Effector memory CD4-positive, alpha-beta T cell (primary cell): ENCODE results near the gene RAB22A.

Experiments
- DNase-seq, 3 donors: peaks; one replicate each; pipeline ENCODE4 v3.0.0-alpha.2; 2020
- H3K27ac ChIP-seq: 2 replicates; pipeline ENCODE4 v1.7.0; 2013; ENCODE audit warnings: mild to moderate bottlenecking, low read length, moderate library complexity; ENCODE audit not compliant: insufficient read depth, poor library complexity, severe bottlenecking
- H3K27me3 ChIP-seq: replicated peaks from 2 replicates; pipeline ENCODE4 v1.7.0; 2013; ENCODE audit warnings: mild to moderate bottlenecking, low read length; ENCODE audit not compliant: insufficient read depth, control insufficient read depth, poor library complexity, severe bottlenecking
- H3K36me3 ChIP-seq: 2 replicates; pipeline ENCODE4 v1.7.0; 2013; ENCODE audit warnings: mild to moderate bottlenecking, low read length, moderate library complexity; ENCODE audit not compliant: control insufficient read depth, insufficient read depth
- H3K4me1 ChIP-seq: 2 replicates; pipeline ENCODE4 v1.7.0; 2013; ENCODE audit warnings: low read length, mild to moderate bottlenecking; ENCODE audit not compliant: control insufficient read depth, insufficient read depth, poor library complexity, severe bottlenecking
- H3K4me3 ChIP-seq: 2 replicates; pipeline ENCODE4 v1.7.0; 2013; ENCODE audit warnings: low read length, low read depth, mild to moderate bottlenecking; ENCODE audit not compliant: insufficient read depth, poor library complexity, severe bottlenecking
- H3K9me3 ChIP-seq: 2 replicates; pipeline ENCODE4 v1.7.0; 2013; ENCODE audit warnings: mild to moderate bottlenecking, low read length, moderate library complexity; ENCODE audit not compliant: control insufficient read depth

The RAB22A gene

GRCh38 chr20:58340151-58340550 lies 30.6 kb downstream of the RAB22A start:
- Histone ChIP-seq H3K9me3 (no peaks in the 10 kb centered on the region), H3K4me3 (no peak overlapping the region), H3K4me1 (no peaks in the 10 kb centered on the region), H3K36me3 (peaks cover 13% of the 10 kb centered on the region), H3K27me3 (no peaks in the 10 kb centered on the region), H3K27ac (no peak overlapping the region)
- no peak for DNase-seq

DNA sequence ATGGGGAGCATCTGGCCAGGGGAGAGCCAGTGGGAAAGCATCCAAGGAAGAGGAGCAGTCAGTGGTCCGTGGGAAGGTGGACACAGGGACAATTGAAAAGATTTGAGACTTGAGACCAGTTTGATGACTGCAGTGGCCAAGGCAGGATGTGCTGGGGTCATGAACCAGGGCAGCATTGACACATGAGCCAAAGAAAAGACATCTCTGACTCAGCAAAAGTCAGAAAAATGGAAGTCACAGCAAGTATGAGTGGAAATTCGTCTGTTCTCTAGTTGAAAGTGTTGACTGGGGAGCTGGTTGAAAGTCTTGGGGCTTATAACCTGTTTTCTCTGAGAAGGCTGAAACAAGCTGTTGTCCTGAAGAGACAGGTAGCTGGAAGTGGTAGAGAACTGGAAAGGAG lies 31.3 kb downstream of the RAB22A start:
- DNase-seq: no peak
- Histone ChIP-seq H3K27me3 (no peaks in the 10 kb centered on the region), H3K4me1 (no peaks in the 10 kb centered on the region), H3K36me3 (peaks cover 20% of the 10 kb centered on the region), H3K27ac (no peak overlapping the region), H3K9me3 (no peaks in the 10 kb centered on the region), H3K4me3 (no peak overlapping the region)

GRCh38 chr20:58342104-58342945 lies 32.8 kb downstream of the RAB22A start:
- Histone ChIP-seq H3K27ac (no peak overlapping the region), H3K4me3 (no peak overlapping the region), H3K27me3 (no peaks in the 10 kb centered on the region), H3K36me3 (peaks cover 29% of the 10 kb centered on the region), H3K4me1 (no peaks in the 10 kb centered on the region), H3K9me3 (no peaks in the 10 kb centered on the region)
- no peak for DNase-seq

DNA sequence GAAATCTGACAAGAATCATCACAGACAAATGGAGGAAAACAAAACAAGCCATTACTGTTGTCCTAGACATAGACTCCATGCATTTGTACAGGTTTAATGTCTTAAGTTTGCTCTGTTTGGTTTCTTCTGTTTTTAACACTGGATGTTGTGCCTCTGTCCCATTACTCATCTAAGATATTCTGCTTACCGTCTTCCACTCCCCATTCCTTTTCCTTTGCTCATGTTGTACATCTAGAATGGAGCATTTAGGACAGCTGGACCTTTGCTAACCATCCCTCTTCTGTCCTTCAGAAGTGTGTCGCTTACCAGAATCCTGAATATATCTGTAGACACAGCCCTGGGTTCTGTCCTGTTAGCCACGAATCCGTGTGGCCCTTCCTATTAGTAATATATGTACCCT lies 35.2 kb downstream of the RAB22A start:
- Histone ChIP-seq H3K27me3 (no peaks in the 10 kb centered on the region), H3K9me3 (no peaks in the 10 kb centered on the region), H3K36me3 (peaks cover 29% of the 10 kb centered on the region), H3K4me1 (no peaks in the 10 kb centered on the region), H3K4me3 (no peak overlapping the region), H3K27ac (no peak overlapping the region)
- no peak for DNase-seq

DNA sequence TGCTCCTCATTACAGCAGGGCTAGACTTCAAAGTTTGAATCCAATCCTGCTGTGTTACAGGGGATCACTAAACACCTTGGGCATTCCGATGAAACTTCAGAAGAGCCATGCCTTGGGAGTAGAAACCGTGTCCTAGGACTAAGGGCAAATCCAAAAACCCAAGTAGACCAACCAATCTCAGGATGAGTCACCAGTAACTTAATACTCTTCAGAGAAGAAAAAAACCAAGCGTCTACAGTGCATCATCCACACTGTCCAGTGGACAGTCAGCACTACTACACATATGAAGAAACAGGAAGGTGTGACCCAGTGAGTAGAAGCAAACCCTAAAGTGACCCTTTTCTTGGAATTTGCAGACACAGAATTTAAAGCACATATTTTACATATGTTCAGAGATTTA lies 40.1 kb downstream of the RAB22A start:
- no peak overlapping the region for H3K4me3 ChIP-seq
- H3K36me3 ChIP-seq: peaks cover 30% of the 10 kb centered on the region
- H3K9me3 ChIP-seq: no peaks in the 10 kb centered on the region
- H3K27ac ChIP-seq: no peak overlapping the region
- no peak for DNase-seq
- H3K4me1 ChIP-seq: no peaks in the 10 kb centered on the region
- H3K27me3 ChIP-seq: no peaks in the 10 kb centered on the region

DNA sequence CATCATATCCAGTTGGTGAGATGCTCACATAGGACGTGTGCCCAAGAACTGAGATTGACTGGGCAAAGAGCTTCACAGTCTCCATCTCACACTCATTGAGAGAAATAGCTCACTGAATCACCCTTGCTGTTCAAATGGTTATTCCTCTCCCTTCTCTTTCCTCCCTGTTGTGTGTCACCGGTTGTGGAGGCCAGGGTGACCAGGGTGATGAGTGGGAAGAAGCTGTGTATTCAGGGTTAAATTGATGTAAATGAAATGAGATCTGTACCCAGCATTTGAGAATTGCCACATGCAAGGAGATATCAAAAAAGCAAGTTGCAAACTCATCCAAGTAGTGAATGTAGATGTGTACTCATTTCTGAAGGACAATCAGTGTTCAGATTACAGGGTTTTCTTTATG lies 43.0 kb downstream of the RAB22A start:
- DNase-seq: no peak
- no peaks in the 10 kb centered on the region for H3K9me3 ChIP-seq
- no peak overlapping the region for H3K27ac ChIP-seq
- H3K27me3 ChIP-seq: no peaks in the 10 kb centered on the region
- no peaks in the 10 kb centered on the region for H3K4me1 ChIP-seq
- peaks cover 24% of the 10 kb centered on the region for H3K36me3 ChIP-seq
- H3K4me3 ChIP-seq: no peak overlapping the region

GRCh38 chr20:58359441-58359840 lies 49.9 kb downstream of the RAB22A start:
- H3K9me3 ChIP-seq: no peaks in the 10 kb centered on the region
- H3K4me3 ChIP-seq: no peak overlapping the region
- DNase-seq: no peak
- H3K36me3 ChIP-seq: peaks cover 60% of the 10 kb centered on the region
- H3K4me1 ChIP-seq: no peaks in the 10 kb centered on the region
- no peaks in the 10 kb centered on the region for H3K27me3 ChIP-seq
- no peak overlapping the region for H3K27ac ChIP-seq

- DNase-seq: no peak
- Histone ChIP-seq H3K4me3 (no peak overlapping the region), H3K36me3 (peaks cover 50% of the 10 kb centered on the region), H3K27ac (no peak overlapping the region), H3K9me3 (no peaks in the 10 kb centered on the region), H3K27me3 (no peaks in the 10 kb centered on the region), H3K4me1 (no peaks in the 10 kb centered on the region)
These were observed 51.4 kb downstream of the RAB22A start for GRCh38 chr20:58360936-58361335.

DNA sequence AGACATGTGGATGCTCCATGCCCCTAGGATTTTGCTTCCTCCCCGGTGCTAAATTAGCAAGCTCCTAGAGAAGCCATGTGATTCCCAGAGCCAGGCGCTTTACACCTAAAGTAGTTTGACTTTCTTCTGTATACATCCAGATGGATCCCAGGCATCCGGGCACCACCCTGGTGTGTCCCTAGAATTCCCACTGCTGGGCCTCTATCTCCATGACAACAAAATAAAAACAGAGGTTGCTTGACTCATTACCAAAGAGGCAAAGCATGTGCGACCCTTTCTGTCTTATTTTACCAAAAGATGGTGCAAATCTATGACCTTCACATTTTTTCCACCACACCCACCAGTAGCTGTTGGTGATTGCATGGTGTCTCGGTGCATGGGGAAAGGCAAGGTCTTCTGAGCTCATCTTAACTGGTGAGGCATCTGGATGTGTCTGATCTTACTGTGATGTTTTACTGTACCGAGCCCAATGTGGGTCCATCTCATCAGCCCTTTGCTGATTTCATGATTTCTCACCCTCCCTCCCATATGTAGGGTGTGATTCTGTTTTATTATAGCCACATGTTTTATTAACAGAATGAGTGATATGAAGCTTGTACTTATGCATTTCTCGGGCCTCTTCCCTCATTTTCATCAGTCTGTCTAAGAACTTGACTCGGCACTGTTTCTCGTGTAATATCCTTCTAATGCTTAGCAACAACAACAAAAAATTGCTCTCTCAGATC lies 52.1 kb downstream of the RAB22A start:
- Histone ChIP-seq H3K27me3 (no peaks in the 10 kb centered on the region), H3K4me3 (no peak overlapping the region), H3K36me3 (peaks cover 53% of the 10 kb centered on the region), H3K27ac (no peak overlapping the region), H3K4me1 (no peaks in the 10 kb centered on the region), H3K9me3 (no peaks in the 10 kb centered on the region)
- no peak for DNase-seq

GRCh38 chr20:58362206-58362516 lies 52.6 kb downstream of the RAB22A start:
- Histone ChIP-seq H3K4me1 (no peaks in the 10 kb centered on the region), H3K4me3 (no peak overlapping the region), H3K27me3 (no peaks in the 10 kb centered on the region), H3K27ac (no peak overlapping the region), H3K9me3 (no peaks in the 10 kb centered on the region), H3K36me3 (peaks cover 48% of the 10 kb centered on the region)
- DNase-seq: no peak
